Esophagus squamous epithelium (tissue), 5 donors: ENCODE measurements around the gene ALPK3. TPM values are rescaled to one million over a fixed set of nuclear protein-coding genes. Genes with fewer than 3 reads are reported as not detected.

Experiments used
- DNase-seq: peaks from one replicate; lab custom pipeline; 2025; lab: John Stamatoyannopoulos, UW
- H3K27ac ChIP-seq, 4 donors: fragments of 200-600 bp; sonication (generic); one replicate each; pipeline ENCODE4 v1.5.1; 2016 to 2019; ENCODE audit warnings: mild to moderate bottlenecking in 1 of 4
- H3K27me3 ChIP-seq, 4 donors: fragments of 200-600 bp; sonication (generic); 1 replicate in 3 of 4; 2 replicates in 1 of 4; pipeline versions ENCODE4 v1.5.1 to v1.6.0; 2017 to 2021; ENCODE audit warnings: antibody characterized with exemption in 1 of 4
- H3K36me3 ChIP-seq, 3 donors: fragments of 200-600 bp; sonication (generic); one replicate each; pipeline ENCODE4 v1.5.1; 2016 to 2019
- H3K4me1 ChIP-seq, 3 donors: fragments of 200-600 bp; sonication (generic); one replicate each; pipeline ENCODE4 v1.5.1; 2017 to 2019
- H3K4me3 ChIP-seq, 4 donors: fragments of 200-600 bp; sonication (generic); 1 replicate in 3 of 4; 2 replicates in 1 of 4; pipeline ENCODE4 v1.5.1; 2016 to 2019; ENCODE audit warnings: mild to moderate bottlenecking in 2 of 4, moderate library complexity in 1 of 4
- H3K9me3 ChIP-seq, 3 donors: fragments of 200-600 bp; sonication (generic); one replicate each; pipeline ENCODE4 v1.5.1; 2016 to 2019
- POLR2A ChIP-seq, 4 donors: fragments of 450-650 bp; IDR thresholded peaks; one replicate each; pipeline ENCODE4 v1.6.1; 2017; ENCODE audit warnings: antibody characterized with exemption in 4 of 4, mild to moderate bottlenecking in 4 of 4, moderate library complexity in 3 of 4
- WGBS, 2 donors: methylation state at CpG; one replicate each; pipeline ENCODE4 v1.1.5; 2018; 5-methylcytosine and 5-hydroxymethylcytosine counted together
- intact Hi-C: fragments of 100-400 bp; cut with DNase I; formaldehyde crosslinking; loops from one replicate; pipeline ENCODE4 v1.15.0; 2022
- total RNA-seq, 4 donors: library from RNA; depleted of rRNA; stranded (reverse); fragments of >200 nt; gene quantifications; one replicate each; pipeline ENCODE4 v1.1.0, GENCODE V29; 2016
- TF ChIP-seq, protein P1 (sequence below), 6 experiments: fragments of 450-650 bp in 4 of 6; fragments of 200-600 bp in 2 of 6; sonication (generic) in 2 of 6; IDR thresholded peaks; one replicate each; pipeline ENCODE4 v1.5.1; 2016 to 2019; ENCODE audit warnings: antibody characterized with exemption in 6 of 6, mild to moderate bottlenecking in 4 of 6, moderate library complexity in 4 of 6
- donor health status: DM: yes; HTN: yes; CAD: no.

The ALPK3 gene
- total RNA-seq, 4 donors from 2014 or later = 1.8 to 4.2 (median 2.7) TPM

DNA sequence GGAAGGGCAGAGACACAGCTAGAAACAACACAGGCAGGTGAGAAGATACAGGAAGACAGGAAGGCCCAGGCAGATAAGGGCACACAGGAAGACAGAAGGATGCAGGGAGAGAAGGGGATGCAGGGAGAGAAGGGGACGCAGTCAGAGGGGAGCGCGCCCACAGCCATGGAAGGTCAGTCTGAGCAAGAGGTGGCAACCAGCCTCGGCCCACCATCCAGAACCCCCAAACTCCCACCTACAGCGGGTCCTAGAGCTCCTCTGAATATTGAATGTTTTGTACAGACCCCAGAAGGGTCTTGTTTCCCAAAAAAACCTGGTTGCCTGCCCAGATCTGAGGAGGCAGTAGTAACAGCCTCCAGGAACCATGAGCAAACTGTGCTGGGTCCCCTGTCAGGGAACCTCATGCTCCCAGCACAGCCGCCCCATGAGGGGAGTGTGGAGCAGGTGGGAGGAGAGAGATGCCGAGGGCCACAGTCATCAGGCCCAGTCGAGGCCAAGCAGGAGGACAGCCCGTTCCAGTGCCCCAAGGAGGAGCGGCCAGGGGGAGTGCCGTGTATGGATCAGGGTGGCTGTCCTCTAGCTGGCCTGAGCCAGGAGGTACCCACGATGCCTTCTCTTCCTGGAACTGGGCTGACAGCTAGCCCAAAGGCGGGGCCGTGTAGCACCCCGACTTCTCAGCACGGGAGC is 39.7 kb downstream of the ALPK3 start:
- Histone ChIP-seq H3K36me3 (no peaks in the 10 kb centered on the region), H3K27ac (peak overlapping the region in 1 of 4 donors; percentile 79), H3K4me1 (peaks cover 11 to 53% (median 13%) of the 10 kb centered on the region in 3 donors), H3K4me3 (no peak overlapping the region), H3K27me3 (no peaks in the 10 kb centered on the region), H3K9me3 (no peaks in the 10 kb centered on the region)
- no peak for DNase-seq
- 95 to 100% methylated on average over 5 of the region's 16 CpGs for WGBS, 2 donors
- TF ChIP-seq, protein P1, sequence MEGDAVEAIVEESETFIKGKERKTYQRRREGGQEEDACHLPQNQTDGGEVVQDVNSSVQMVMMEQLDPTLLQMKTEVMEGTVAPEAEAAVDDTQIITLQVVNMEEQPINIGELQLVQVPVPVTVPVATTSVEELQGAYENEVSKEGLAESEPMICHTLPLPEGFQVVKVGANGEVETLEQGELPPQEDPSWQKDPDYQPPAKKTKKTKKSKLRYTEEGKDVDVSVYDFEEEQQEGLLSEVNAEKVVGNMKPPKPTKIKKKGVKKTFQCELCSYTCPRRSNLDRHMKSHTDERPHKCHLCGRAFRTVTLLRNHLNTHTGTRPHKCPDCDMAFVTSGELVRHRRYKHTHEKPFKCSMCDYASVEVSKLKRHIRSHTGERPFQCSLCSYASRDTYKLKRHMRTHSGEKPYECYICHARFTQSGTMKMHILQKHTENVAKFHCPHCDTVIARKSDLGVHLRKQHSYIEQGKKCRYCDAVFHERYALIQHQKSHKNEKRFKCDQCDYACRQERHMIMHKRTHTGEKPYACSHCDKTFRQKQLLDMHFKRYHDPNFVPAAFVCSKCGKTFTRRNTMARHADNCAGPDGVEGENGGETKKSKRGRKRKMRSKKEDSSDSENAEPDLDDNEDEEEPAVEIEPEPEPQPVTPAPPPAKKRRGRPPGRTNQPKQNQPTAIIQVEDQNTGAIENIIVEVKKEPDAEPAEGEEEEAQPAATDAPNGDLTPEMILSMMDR (IDR thresholded peaks at IDR 0.05) = no peak
- TF ChIP-seq POLR2A (IDR thresholded peaks at IDR 0.05) = no peak
- intact Hi-C loops = no loop called here

DNA sequence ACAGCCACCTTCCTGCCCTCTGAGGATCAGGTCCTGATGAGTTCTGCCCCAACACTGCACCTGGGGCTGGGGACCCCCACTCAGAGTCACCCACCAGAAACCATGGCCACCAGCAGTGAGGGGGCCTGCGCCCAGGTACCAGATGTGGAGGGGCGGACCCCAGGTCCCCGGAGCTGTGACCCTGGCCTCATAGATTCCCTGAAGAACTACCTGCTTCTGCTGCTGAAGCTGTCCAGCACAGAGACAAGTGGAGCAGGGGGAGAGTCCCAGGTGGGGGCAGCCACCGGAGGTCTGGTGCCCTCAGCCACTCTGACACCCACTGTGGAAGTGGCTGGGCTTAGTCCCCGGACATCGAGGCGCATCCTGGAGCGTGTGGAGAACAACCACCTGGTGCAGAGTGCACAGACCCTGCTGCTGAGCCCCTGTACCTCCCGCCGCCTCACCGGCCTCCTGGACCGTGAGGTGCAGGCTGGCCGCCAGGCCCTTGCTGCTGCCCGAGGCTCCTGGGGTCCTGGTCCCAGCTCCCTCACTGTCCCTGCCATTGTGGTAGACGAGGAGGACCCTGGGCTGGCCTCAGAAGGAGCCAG is 40.4 kb downstream of the ALPK3 start:
- Histone ChIP-seq H3K27me3 (no peaks in the 10 kb centered on the region), H3K36me3 (no peaks in the 10 kb centered on the region), H3K4me3 (no peak overlapping the region), H3K9me3 (no peaks in the 10 kb centered on the region), H3K27ac (peak overlapping the region in 3 of 4 donors; percentile 71 to 79 (median 79)), H3K4me1 (peaks cover 11 to 53% (median 13%) of the 10 kb centered on the region in 3 donors)
- 100% methylated on average over 5 of the region's 15 CpGs; no CpG with 5 or more reads in 1 of the 2 donors for WGBS, 2 donors
- intact Hi-C loops = no loop called here
- TF ChIP-seq POLR2A (IDR thresholded peaks at IDR 0.05) = no peak
- TF ChIP-seq, protein P1 (IDR thresholded peaks at IDR 0.05) = no peak
- no peak for DNase-seq

DNA sequence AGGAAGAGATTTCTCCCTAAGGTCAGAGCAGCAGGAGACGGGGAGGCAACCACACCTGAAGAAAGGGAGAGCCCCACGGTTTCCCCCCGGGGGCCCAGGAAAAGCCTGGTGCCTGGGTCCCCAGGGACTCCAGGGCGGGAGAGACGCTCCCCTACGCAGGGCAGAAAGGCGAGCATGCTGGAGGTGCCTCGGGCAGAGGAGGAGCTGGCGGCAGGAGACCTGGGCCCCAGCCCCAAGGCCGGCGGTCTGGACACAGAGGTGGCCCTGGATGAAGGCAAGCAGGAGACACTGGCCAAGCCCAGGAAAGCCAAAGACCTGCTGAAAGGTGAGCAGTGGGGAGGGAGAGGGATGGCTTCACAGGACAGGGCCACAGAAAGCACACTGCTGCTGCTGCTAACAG is 41.1 kb downstream of the ALPK3 start:
- Histone ChIP-seq H3K36me3 (no peaks in the 10 kb centered on the region), H3K9me3 (no peaks in the 10 kb centered on the region), H3K27ac (peak overlapping the region in 3 of 4 donors; percentile 71 to 79 (median 79)), H3K27me3 (no peaks in the 10 kb centered on the region), H3K4me3 (no peak overlapping the region), H3K4me1 (peaks cover 11 to 52% (median 13%) of the 10 kb centered on the region in 3 donors)
- no peak for TF ChIP-seq POLR2A (IDR thresholded peaks at IDR 0.05)
- no peak for DNase-seq
- 72% methylated on average over 5 of the region's 11 CpGs; no CpG with 5 or more reads in 1 of the 2 donors for WGBS, 2 donors
- intact Hi-C loops = no loop called here

DNA sequence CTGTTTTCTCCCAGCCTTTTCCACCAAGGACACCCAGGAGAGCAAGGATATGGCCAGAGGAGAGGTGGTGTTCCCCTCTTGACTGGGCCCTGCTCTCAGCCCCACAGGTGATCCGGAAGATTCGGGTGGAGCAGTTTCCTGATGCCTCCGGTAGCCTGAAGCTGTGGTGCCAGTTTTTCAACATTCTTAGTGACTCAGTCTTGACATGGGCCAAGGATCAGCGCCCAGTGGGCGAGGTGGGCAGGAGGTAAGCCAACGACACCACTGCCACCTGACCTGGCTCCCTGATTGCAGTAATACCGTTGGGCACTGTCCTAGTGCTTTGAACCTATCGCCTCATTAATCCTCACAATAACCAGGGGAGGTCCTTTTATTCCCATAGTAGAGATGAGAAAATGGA is 42.0 kb downstream of the ALPK3 start:
- peaks cover 11 to 46% (median 13%) of the 10 kb centered on the region in 3 donors for H3K4me1 ChIP-seq
- no peak for TF ChIP-seq POLR2A (IDR thresholded peaks at IDR 0.05)
- TF ChIP-seq, protein P1 (IDR thresholded peaks at IDR 0.05) = no peak
- no peaks in the 10 kb centered on the region for H3K9me3 ChIP-seq
- H3K36me3 ChIP-seq = no peaks in the 10 kb centered on the region
- no peaks in the 10 kb centered on the region for H3K27me3 ChIP-seq
- H3K27ac ChIP-seq = peak overlapping the region; percentile 47 to 79 (median 75)
- no peak overlapping the region for H3K4me3 ChIP-seq
- intact Hi-C loops = no loop called here
- DNase-seq = no peak
- 58 to 67% methylated on average over 3 to 6 of the region's 8 CpGs for WGBS, 2 donors

DNA sequence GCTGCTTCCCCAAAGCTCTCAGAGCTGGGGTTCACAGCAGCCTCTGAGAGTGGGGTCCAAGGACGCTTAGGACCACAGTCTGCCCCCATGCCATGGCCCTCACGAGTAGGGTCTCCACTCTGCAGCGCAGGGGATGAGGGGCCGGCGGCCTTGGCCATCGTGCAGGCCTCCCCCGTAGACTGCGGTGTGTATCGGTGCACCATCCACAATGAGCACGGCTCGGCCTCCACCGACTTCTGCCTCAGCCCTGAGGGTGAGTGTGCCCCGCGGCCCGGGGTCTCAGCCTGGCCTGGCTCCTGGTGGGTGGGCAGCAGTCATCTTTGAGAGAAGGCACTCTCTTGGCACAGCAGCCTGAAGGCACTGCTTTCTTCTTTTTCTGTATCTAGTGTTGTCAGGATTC is 42.5 kb downstream of the ALPK3 start:
- TF ChIP-seq POLR2A (IDR thresholded peaks at IDR 0.05) = no peak
- TF ChIP-seq, protein P1 (IDR thresholded peaks at IDR 0.05) = no peak
- Histone ChIP-seq H3K4me3 (no peak overlapping the region), H3K27ac (peak overlapping the region in 3 of 4 donors; percentile 53 to 79 (median 79)), H3K4me1 (peaks cover 11 to 46% (median 13%) of the 10 kb centered on the region in 3 donors), H3K9me3 (no peaks in the 10 kb centered on the region), H3K36me3 (no peaks in the 10 kb centered on the region), H3K27me3 (no peaks in the 10 kb centered on the region)
- no peak for DNase-seq
- WGBS, 2 donors = 96% methylated on average over 8 of the region's 15 CpGs; no CpG with 5 or more reads in 1 of the 2 donors
- intact Hi-C loops = no loop called here
